ENCODE measurements around the gene CAPN5.

CAPN5 gene

DNA sequence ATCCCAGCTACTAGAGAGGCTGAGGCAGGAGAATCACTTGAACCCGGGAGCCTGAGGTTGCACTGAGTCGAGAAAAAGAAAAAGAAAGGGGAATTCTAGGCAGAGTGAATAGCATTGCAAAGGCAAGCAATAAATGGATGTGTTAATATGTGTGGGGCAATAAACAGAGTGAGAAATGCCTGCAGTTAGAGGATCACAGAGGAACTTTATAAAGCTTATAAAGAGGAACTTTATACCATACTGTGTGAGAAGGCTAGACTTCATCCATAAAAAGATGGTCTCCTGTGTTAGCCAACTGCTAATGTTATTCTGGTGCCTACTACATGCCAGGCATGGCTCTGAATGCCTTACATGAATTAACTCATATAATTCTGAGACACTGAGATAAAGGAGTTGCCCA lies 31.7 kb upstream of the CAPN5 start:
- H3K27ac ChIP-seq (replicated peaks), result no peak overlapping the region

DNA sequence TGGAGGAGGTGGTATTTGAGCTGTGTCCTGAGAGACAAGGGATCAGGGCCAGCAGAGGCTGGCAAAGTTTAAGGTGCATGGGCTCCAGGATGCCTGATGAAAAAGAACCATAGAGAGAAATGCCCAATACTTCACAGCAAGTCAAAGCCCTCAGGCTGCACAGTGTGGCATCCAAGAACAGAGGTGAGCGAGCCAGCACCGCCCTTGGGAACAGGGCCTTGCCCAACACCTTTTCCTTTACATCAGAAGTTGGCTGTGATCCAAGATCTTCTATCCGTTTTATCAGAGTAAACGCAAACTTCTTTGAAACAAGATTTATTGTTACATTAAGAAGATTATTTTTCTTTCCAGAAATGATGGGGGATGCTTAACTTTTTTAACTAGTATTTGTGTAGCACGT lies 31.2 kb upstream of the CAPN5 start:
- no peak for TF ChIP-seq POLR2AphosphoS5 (IDR thresholded peaks at IDR 0.05; ENCODE audit: low read depth)
- peaks cover 14% of the 10 kb centered on the region for H3K27me3 ChIP-seq (ENCODE audit: insufficient read depth, poor library complexity, severe bottlenecking)
- H3K4me3 ChIP-seq (replicated peaks; ENCODE audit: insufficient read depth, low read length), result no peak overlapping the region
- H3K27ac ChIP-seq (replicated peaks), result no peak overlapping the region
- no peak for DNase-seq (ENCODE audit: low read depth in 1 of 2, low spot score in 1 of 2)

More for the DNA sequence above, 31.7 kb upstream of the CAPN5 start:
- TF ChIP-seq SPI1 (IDR thresholded peaks at IDR 0.05; ENCODE audit: borderline replicate concordance, low read depth) (no peak), GABPA (IDR thresholded peaks at IDR 0.05; ENCODE audit: low read depth) (no peak), POLR2AphosphoS5 (IDR thresholded peaks at IDR 0.05; ENCODE audit: low read depth) (no peak)
- TF ChIP-seq, protein P1, sequence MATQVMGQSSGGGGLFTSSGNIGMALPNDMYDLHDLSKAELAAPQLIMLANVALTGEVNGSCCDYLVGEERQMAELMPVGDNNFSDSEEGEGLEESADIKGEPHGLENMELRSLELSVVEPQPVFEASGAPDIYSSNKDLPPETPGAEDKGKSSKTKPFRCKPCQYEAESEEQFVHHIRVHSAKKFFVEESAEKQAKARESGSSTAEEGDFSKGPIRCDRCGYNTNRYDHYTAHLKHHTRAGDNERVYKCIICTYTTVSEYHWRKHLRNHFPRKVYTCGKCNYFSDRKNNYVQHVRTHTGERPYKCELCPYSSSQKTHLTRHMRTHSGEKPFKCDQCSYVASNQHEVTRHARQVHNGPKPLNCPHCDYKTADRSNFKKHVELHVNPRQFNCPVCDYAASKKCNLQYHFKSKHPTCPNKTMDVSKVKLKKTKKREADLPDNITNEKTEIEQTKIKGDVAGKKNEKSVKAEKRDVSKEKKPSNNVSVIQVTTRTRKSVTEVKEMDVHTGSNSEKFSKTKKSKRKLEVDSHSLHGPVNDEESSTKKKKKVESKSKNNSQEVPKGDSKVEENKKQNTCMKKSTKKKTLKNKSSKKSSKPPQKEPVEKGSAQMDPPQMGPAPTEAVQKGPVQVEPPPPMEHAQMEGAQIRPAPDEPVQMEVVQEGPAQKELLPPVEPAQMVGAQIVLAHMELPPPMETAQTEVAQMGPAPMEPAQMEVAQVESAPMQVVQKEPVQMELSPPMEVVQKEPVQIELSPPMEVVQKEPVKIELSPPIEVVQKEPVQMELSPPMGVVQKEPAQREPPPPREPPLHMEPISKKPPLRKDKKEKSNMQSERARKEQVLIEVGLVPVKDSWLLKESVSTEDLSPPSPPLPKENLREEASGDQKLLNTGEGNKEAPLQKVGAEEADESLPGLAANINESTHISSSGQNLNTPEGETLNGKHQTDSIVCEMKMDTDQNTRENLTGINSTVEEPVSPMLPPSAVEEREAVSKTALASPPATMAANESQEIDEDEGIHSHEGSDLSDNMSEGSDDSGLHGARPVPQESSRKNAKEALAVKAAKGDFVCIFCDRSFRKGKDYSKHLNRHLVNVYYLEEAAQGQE (IDR thresholded peaks at IDR 0.05; ENCODE audit: insufficient replicate concordance, low read depth), result no peak
- TF ChIP-seq, protein P2, sequence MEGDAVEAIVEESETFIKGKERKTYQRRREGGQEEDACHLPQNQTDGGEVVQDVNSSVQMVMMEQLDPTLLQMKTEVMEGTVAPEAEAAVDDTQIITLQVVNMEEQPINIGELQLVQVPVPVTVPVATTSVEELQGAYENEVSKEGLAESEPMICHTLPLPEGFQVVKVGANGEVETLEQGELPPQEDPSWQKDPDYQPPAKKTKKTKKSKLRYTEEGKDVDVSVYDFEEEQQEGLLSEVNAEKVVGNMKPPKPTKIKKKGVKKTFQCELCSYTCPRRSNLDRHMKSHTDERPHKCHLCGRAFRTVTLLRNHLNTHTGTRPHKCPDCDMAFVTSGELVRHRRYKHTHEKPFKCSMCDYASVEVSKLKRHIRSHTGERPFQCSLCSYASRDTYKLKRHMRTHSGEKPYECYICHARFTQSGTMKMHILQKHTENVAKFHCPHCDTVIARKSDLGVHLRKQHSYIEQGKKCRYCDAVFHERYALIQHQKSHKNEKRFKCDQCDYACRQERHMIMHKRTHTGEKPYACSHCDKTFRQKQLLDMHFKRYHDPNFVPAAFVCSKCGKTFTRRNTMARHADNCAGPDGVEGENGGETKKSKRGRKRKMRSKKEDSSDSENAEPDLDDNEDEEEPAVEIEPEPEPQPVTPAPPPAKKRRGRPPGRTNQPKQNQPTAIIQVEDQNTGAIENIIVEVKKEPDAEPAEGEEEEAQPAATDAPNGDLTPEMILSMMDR (IDR thresholded peaks at IDR 0.05; ENCODE audit: insufficient read depth, low read length), result no peak
- peak in 1 of 2 experiments; percentile 27 for DNase-seq (ENCODE audit: low read depth in 1 of 2, low spot score in 1 of 2)
- H3K27me3 ChIP-seq (ENCODE audit: insufficient read depth, poor library complexity, severe bottlenecking), result peaks cover 14% of the 10 kb centered on the region
- H3K4me3 ChIP-seq (replicated peaks; ENCODE audit: insufficient read depth, low read length), result no peak overlapping the region

DNA sequence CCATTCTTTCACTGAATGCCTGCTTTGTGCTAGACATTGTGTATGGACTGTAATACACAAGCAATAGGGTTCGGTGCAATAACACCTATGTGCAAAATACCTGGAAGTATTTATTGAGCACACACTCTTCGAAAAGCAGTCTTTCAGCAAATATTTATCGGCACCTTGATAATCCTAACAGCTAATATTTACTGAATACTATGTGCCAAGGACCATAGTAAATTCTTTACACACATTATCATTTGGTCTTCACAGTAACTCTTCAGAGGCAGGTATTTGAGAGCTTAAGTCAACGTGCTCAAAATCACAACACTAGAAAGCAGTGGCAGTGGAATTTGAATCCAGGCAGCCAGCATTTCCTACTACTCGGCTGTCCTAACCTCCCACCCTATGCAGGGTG lies 30.4 kb upstream of the CAPN5 start:
- no peak for DNase-seq (ENCODE audit: low read depth in 1 of 2, low spot score in 1 of 2)
- Histone ChIP-seq H3K27ac (replicated peaks) (no peak overlapping the region), H3K27me3 (ENCODE audit: insufficient read depth, poor library complexity, severe bottlenecking) (peaks cover 14% of the 10 kb centered on the region), H3K4me3 (replicated peaks; ENCODE audit: insufficient read depth, low read length) (no peak overlapping the region)
- TF ChIP-seq, protein P1 (IDR thresholded peaks at IDR 0.05; ENCODE audit: insufficient replicate concordance, low read depth), result no peak
- TF ChIP-seq GABPA (IDR thresholded peaks at IDR 0.05; ENCODE audit: low read depth) (no peak), POLR2AphosphoS5 (IDR thresholded peaks at IDR 0.05; ENCODE audit: low read depth) (no peak), SPI1 (IDR thresholded peaks at IDR 0.05; ENCODE audit: borderline replicate concordance, low read depth) (no peak)
- TF ChIP-seq, protein P2 (IDR thresholded peaks at IDR 0.05; ENCODE audit: insufficient read depth, low read length), result no peak

DNA sequence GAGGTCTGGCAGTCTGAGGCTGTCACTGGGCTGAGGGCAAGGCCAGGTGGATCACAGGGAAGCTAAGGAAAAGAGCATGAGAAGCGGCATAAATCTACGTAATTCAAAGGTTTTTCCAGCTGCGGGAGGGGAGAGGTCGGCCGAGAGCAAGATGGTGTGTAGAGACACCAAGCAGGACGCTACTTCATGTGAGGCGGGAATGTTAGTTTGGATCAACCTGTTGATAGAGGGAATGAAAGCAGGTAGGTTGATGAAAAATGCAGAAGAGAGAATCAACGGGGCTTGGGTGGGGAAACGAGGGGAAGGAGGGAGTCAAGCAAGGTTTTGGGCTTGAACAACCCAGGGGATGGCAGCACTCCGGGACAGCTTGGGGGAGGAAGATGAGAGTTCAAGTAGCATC lies 29.7 kb upstream of the CAPN5 start:
- TF ChIP-seq GABPA (IDR thresholded peaks at IDR 0.05; ENCODE audit: low read depth), result no peak
- TF ChIP-seq, protein P2 (IDR thresholded peaks at IDR 0.05; ENCODE audit: insufficient read depth, low read length), result no peak
- TF ChIP-seq POLR2AphosphoS5 (IDR thresholded peaks at IDR 0.05; ENCODE audit: low read depth), result no peak
- no peak for TF ChIP-seq SPI1 (IDR thresholded peaks at IDR 0.05; ENCODE audit: borderline replicate concordance, low read depth)
- TF ChIP-seq, protein P1 (IDR thresholded peaks at IDR 0.05; ENCODE audit: insufficient replicate concordance, low read depth), result no peak
- DNase-seq (ENCODE audit: low read depth in 1 of 2, low spot score in 1 of 2), result no peak
- no peak overlapping the region for H3K27ac ChIP-seq (replicated peaks)

More for the DNA sequence above, 29.7 kb upstream of the CAPN5 start:
- Histone ChIP-seq H3K4me3 (replicated peaks; ENCODE audit: insufficient read depth, low read length) (no peak overlapping the region), H3K27me3 (ENCODE audit: insufficient read depth, poor library complexity, severe bottlenecking) (peaks cover 14% of the 10 kb centered on the region)

All from HL-60 (cell line).